GM21825 (cell line): Measurements from ENCODE around the gene FBXL17.

Source experiments
- ATAC-seq: cut with Tn5 transposase; IDR thresholded peaks from one replicate; pipeline ENCODE4 v1.9.1; 2021; ENCODE audit warnings: mild to moderate bottlenecking, moderate library complexity; ENCODE audit not compliant: unreplicated experiment

The FBXL17 gene

DNA sequence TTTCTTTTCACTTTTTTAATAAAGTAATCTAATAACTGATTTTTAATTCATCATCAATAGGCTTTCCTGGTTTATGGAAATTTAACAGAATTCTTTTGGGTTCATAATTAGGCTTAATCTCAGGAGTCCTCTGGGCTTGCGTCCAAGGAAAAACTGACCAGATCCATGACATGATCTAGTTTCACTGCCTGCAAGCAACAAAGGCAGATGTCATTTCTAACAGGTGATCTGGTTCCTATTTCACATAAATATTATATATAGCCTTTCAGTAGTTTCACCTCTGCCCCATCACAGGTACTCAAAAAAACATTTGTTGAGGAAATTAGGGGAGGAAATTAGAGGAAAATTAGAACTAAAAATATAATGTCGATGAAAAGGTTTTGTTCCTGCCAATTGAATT lies 126.4 kb downstream of the FBXL17 start:
- no peak for ATAC-seq

DNA sequence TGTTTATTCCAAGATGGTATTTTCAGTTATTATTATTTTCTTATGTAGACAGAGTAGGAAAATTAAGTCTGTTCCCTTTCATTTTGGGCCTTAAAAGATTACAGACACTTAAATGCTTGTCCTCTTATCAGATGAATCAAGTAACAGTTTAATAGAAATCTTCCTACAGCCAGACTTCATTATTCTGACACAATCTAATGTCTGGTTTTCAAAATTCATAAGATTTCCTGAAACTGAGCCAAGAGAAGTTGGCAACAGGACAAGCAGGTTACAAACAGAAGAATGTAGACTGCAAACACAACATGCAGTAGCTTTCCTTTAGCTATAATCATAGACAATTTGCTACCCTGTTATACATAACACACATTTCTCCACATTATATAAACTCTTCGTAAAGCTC lies 130.5 kb downstream of the FBXL17 start:
- ATAC-seq: no peak

- no peak for ATAC-seq
Observed at GRCh38 chr5:108249785-108250426, 132.0 kb downstream of the FBXL17 start.

- no peak for ATAC-seq
Observed at GRCh38 chr5:108249095-108249784, 132.7 kb downstream of the FBXL17 start.

DNA sequence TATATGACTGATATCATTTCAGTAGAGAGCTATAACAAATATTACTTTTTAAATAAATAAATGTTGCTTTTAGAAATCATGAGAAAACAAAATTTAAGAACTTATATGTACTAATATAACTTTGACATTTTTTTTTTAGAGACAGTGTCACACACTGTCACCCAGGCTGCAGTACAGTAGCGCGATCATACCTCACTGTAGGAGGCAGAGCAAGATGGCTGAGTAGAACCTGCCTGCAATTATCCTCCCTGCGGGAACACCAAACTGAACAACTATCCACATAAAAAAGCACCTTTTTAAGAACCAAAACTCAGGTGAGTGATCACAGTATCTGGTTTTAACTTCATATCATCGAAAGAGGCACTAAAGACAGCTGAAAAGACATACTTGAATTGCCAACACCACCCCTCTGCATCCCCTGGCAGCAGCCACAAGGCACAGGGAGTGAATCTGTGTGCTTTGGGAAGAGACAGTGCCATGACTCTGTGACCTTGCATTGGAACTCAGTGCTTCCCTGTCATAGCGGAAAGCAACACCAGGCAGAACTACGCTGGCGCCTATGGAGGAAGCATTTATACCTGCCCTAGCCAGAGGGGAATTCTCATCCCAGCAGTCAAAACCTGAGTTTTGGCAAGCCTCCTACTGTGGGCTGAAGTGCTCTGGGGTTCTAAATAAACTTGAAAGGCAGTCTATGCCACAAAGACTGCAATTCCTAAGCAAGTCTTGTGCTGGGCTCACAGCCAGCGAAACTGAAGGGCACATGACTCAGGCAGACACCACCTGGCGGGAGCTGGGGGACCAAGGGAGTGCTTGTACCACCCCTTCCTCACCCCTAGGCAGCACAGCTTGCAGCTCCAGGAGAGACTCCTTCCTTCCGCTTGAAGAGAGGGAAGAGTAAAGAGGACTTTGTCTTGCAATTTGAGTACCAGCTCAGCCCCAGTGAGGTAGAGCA lies 142.7 kb downstream of the FBXL17 start:
- no peak for ATAC-seq

DNA sequence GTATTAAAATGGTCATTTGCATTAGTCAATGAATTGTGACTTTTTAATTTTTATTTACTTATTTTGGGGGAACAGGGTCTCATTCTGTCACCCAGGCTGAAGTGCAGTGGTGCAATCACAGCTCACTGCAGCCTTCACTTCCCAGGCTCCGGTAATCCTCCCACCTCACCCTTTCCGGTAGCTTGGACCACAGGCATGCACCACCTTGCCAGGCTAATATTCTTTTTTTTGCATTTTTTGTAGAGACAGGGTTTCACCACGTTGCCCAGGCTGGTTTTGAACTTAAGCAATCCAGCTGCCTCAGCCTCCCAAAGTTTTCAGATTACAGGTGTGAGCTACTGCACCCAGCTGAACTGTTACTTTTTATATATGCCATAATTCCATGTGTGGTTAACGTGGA lies 143.4 kb downstream of the FBXL17 start:
- no peak for ATAC-seq

DNA sequence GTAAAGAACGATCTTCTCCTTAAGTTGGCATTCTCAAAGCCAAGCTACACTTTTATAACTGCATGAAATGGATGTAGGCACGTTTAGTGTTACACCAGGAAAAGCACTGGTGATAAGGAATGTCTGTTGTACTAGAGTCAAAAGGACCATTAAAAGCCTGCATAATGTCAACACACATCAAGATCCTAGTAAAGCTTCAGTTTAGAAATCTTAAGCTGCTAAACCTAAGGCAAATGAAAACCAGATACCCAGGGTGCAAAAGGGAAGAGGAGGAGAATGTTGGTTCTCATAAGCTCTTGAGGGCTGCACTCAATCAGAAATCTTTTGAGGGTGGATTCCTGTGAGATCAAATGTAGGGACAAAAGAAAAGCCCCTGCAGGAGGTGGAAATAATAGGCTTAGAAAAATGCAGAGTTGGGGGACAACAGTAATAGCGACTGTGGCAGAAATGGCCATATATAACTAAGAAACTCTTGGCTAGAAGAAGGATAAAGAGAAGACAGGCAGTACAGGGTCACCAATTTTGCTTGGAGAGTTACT lies 148.2 kb downstream of the FBXL17 start:
- ATAC-seq: no peak

- ATAC-seq: no peak
Observed at GRCh38 chr5:108232805-108233204, 149.1 kb downstream of the FBXL17 start.

GRCh38 chr5:108222011-108222410 lies 159.9 kb downstream of the FBXL17 start:
- ATAC-seq: no peak

GRCh38 chr5:108220834-108221233 lies 161.1 kb downstream of the FBXL17 start:
- no peak for ATAC-seq

- ATAC-seq: no peak
Observed at GRCh38 chr5:108216890-108217289, 165.0 kb downstream of the FBXL17 start.

GRCh38 chr5:108214857-108215256 lies 167.0 kb downstream of the FBXL17 start:
- no peak for ATAC-seq

- ATAC-seq: no peak
Observed at GRCh38 chr5:108212775-108213346, 169.0 kb downstream of the FBXL17 start.

GRCh38 chr5:108206707-108207106 lies 175.2 kb downstream of the FBXL17 start:
- no peak for ATAC-seq

- no peak for ATAC-seq
Observed at GRCh38 chr5:108201721-108202120, 180.2 kb downstream of the FBXL17 start.

DNA sequence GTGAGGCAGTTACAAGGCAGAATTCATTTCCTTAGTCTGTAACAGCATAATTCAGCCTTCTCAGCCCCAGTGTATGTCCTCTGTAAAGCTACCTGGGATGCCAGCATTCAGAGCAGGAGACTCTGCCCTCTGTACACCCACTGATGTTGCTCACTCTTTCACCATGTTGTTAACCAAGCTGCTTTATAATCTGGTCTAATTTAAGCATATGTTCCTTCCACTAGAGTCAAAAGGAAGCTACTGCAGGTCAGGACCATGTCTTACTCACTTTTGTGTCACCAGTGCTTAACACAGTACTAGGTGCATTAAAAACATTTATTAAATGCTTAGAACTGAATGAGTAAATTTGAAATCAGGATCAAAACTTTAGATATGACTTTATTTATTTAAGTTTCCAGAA lies 185.6 kb downstream of the FBXL17 start:
- no peak for ATAC-seq

DNA sequence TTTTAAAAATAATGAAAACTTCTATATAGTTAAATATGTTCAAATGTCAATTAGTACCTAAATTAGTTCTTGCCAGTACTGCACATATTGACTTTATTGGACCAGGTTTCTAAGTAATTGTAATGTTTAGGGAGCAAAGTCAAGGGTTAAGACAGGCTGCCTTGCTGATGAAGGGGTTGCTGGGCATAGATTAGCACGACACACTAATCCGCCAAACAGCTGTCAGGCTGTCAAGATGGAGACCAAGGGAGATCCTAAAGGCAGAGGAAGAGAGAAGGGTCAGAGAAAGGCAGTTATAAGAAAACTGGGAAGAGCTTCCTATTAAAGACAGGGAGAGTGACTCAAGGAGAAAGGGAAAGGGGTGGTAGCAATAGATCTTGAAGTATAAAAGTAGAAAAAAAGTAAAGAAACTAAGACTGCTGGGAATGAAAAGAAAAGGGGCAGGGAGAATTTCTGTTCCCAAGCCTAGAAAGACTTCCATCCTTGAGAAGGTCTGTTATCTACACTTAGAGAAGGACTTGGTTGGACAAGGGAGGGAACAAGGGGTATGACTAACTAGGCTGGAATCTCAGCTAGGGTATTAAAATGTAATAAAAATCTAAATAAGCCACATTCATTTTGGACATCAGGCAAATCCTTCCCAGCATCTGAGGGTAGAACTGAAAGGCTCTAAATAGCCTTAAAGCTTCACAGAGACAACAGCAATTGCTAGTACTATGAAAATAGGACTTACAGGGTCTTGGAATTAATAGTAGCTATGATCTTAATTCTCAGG lies 188.7 kb downstream of the FBXL17 start:
- ATAC-seq: no peak

GRCh38 chr5:108184940-108185339 lies 197.0 kb downstream of the FBXL17 start:
- ATAC-seq: no peak

- ATAC-seq: no peak
Observed at GRCh38 chr5:108181975-108182374, 199.9 kb downstream of the FBXL17 start.

- no peak for ATAC-seq
Observed at GRCh38 chr5:108174286-108174685, 207.6 kb downstream of the FBXL17 start.
